ENCODE data around the gene ZNF784. TPM values are rescaled to one million over a fixed set of nuclear protein-coding genes. Genes with fewer than 3 reads are reported as not detected.

The ZNF784 gene
- total and polyA plus RNA-seq, 2 donors (not counting 1 experiment from before 2014, with no cell fraction given), result 1.6 to 5.6 TPM

DNA sequence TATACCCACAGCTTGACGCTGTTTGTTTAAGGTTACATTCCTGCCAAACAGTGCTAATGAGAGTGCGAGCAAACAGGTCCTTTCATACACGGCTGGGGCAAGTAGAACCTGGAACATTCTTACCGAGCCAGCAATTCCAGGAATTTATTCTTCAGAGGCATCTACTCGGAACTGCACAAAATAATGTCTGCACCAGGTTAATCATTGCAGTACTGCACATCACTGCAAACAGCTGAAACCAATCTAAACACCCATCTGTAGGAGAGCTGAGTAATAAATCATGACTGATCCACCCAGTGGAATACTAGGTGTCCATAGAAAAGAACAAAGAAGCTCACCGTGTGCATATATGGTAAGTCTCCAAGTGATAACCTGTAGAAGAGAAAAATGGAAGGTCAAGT lies 42.5 kb downstream of the ZNF784 start:
- Histone ChIP-seq H2AFZ (ENCODE audit: low read length) (no peak overlapping the region), H3K36me3 (ENCODE audit: control insufficient read depth, insufficient read depth, low read length) (peaks cover 4% of the 10 kb centered on the region), H3K4me3 (replicated peaks in 1 of 4; ENCODE audit: control extremely low read depth in 1 of 4, insufficient read depth in 1 of 4, low read depth in 3 of 4, low read length in 4 of 4) (no peak overlapping the region), H3K27me3 (ENCODE audit: control insufficient read depth, insufficient read depth, low read length) (no peaks in the 10 kb centered on the region), H3K4me2 (ENCODE audit: extremely low read depth, insufficient read depth, low read length) (no peak overlapping the region), H3K9ac (ENCODE audit: insufficient read depth, low read length) (no peak overlapping the region), H3K27ac (ENCODE audit: insufficient read depth, low read length) (no peak overlapping the region), H3K9me3 (ENCODE audit: control insufficient read depth, insufficient read depth, low read depth, low read length) (no peaks in the 10 kb centered on the region), H3K79me2 (ENCODE audit: control insufficient read depth, insufficient read depth, low read length) (peaks cover 11% of the 10 kb centered on the region), H4K20me1 (ENCODE audit: control insufficient read depth, extremely low read depth, insufficient read depth, low read length) (no peaks in the 10 kb centered on the region), H3K4me1 (ENCODE audit: control insufficient read depth, extremely low read depth, insufficient read depth, low read length) (peaks cover 9% of the 10 kb centered on the region)
- TF ChIP-seq EZH2 (IDR thresholded peaks at IDR 0.05; ENCODE audit: low read length, missing control alignments), result no peak
- TF ChIP-seq, protein P1, sequence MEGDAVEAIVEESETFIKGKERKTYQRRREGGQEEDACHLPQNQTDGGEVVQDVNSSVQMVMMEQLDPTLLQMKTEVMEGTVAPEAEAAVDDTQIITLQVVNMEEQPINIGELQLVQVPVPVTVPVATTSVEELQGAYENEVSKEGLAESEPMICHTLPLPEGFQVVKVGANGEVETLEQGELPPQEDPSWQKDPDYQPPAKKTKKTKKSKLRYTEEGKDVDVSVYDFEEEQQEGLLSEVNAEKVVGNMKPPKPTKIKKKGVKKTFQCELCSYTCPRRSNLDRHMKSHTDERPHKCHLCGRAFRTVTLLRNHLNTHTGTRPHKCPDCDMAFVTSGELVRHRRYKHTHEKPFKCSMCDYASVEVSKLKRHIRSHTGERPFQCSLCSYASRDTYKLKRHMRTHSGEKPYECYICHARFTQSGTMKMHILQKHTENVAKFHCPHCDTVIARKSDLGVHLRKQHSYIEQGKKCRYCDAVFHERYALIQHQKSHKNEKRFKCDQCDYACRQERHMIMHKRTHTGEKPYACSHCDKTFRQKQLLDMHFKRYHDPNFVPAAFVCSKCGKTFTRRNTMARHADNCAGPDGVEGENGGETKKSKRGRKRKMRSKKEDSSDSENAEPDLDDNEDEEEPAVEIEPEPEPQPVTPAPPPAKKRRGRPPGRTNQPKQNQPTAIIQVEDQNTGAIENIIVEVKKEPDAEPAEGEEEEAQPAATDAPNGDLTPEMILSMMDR (conservative IDR thresholded peaks at IDR 0.05 in 1 of 2, IDR thresholded peaks at IDR 0.05 in 1 of 2; ENCODE audit: low read depth in 1 of 2, low read length in 2 of 2), result no peak
- DNase-seq (ENCODE audit: low read depth in 2 of 2), result no peak

DNA sequence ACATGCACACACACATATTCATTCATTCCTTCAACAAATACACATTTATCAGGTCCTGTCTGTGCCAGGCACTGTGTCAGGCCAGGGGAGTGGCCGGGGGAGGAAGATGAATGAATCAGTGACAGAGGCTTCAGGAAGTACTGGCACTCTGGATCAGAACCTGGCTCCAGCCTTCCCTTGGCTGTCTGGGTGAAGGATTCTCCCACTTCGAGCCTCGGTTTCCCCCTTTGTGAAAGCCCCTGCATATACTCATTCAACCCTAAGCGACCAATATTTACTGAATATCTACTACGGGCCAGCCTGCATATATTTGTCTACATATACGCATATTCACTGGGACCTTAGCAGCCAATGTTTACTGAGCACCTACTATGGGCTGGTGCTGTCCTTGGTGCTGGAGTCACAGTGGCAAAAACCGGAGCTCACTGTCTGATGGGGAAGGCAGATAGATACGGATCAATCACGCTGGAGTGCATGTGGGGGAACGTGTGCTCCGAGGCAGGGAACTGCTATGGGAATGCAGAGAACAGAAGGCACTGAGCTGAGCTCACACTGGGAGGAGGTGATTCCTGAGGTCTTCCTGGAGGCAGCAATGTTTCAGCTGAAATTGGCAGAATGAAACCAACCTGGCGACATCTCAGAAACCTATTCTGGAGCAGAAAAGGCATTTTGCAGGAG lies 43.1 kb downstream of the ZNF784 start:
- Histone ChIP-seq H3K4me2 (ENCODE audit: extremely low read depth, insufficient read depth, low read length) (peak overlapping the region; percentile 97), H3K27ac (ENCODE audit: insufficient read depth, low read length) (peak overlapping the region; percentile 75), H3K4me1 (ENCODE audit: control insufficient read depth, extremely low read depth, insufficient read depth, low read length) (peaks cover 7% of the 10 kb centered on the region), H3K4me3 (replicated peaks in 1 of 4; ENCODE audit: control extremely low read depth in 1 of 4, insufficient read depth in 1 of 4, low read depth in 3 of 4, low read length in 4 of 4) (peak overlapping the region; percentile 59 to 89 (median 87)), H3K9ac (ENCODE audit: insufficient read depth, low read length) (peak overlapping the region; percentile 62), H3K9me3 (ENCODE audit: control insufficient read depth, insufficient read depth, low read depth, low read length) (no peaks in the 10 kb centered on the region), H3K36me3 (ENCODE audit: control insufficient read depth, insufficient read depth, low read length) (peaks cover 4% of the 10 kb centered on the region), H3K79me2 (ENCODE audit: control insufficient read depth, insufficient read depth, low read length) (peaks cover 11% of the 10 kb centered on the region), H2AFZ (ENCODE audit: low read length) (peak overlapping the region; percentile 95), H3K27me3 (ENCODE audit: control insufficient read depth, insufficient read depth, low read length) (no peaks in the 10 kb centered on the region), H4K20me1 (ENCODE audit: control insufficient read depth, extremely low read depth, insufficient read depth, low read length) (no peaks in the 10 kb centered on the region)
- TF ChIP-seq EZH2 (IDR thresholded peaks at IDR 0.05; ENCODE audit: low read length, missing control alignments), result no peak
- TF ChIP-seq, protein P1 (conservative IDR thresholded peaks at IDR 0.05 in 1 of 2, IDR thresholded peaks at IDR 0.05 in 1 of 2; ENCODE audit: low read depth in 1 of 2, low read length in 2 of 2), result no peak
- no peak for DNase-seq (ENCODE audit: low read depth in 2 of 2)

DNA sequence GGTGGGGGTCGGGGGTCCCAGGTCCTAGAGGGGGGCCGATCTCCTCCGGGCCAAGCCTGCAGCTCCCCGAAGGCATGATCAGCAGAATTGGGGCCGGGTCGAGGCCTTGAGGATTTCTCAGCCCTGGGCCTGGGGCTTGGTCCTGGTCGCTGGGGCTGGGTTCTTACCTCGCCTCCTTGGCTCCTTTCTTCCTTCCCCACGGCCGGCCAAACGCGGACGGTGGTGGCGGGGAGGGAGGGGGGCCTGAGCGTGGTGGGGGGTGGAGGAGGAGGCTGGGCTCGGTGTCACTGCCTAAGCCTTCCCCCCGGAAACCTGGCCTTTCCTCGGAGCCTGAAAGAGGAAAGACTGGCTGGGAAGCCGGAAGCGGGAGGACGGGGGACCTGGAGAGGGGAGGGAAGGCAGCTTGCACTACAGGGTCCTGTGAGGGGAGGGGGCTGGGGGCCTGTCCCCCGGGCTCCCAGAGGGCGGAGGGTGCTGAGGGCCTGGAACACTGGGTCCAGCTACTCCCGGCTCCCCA lies 43.7 kb downstream of the ZNF784 start, which contains the start of gene ZNF579:
TSS of gene ZNF579 (minus strand) at position 221 of the 517 bp plus-strand sequence. CDS start 1,209 bp downstream, outside the sequence.
- H2AFZ ChIP-seq (ENCODE audit: low read length), result peak within 1 kb of the TSS; percentile 95

More for the DNA sequence above, 43.7 kb downstream of the ZNF784 start, which contains the start of gene ZNF579:
- Histone ChIP-seq H3K4me1 (ENCODE audit: control insufficient read depth, extremely low read depth, insufficient read depth, low read length) (peaks cover 3% of the 10 kb centered on the region), H3K79me2 (ENCODE audit: control insufficient read depth, insufficient read depth, low read length) (peaks cover 11% of the 10 kb centered on the region), H3K9me3 (ENCODE audit: control insufficient read depth, insufficient read depth, low read depth, low read length) (no peaks in the 10 kb centered on the region), H3K27me3 (ENCODE audit: control insufficient read depth, insufficient read depth, low read length) (no peaks in the 10 kb centered on the region), H3K27ac (ENCODE audit: insufficient read depth, low read length) (peak within 1 kb of the TSS; percentile 75), H3K4me2 (ENCODE audit: extremely low read depth, insufficient read depth, low read length) (peak within 1 kb of the TSS; percentile 97), H4K20me1 (ENCODE audit: control insufficient read depth, extremely low read depth, insufficient read depth, low read length) (no peaks in the 10 kb centered on the region), H3K4me3 (replicated peaks in 1 of 4; ENCODE audit: control extremely low read depth in 1 of 4, insufficient read depth in 1 of 4, low read depth in 3 of 4, low read length in 4 of 4) (peak within 1 kb of the TSS; percentile 77 to 89 (median 87)), H3K9ac (ENCODE audit: insufficient read depth, low read length) (peak within 1 kb of the TSS; percentile 80), H3K36me3 (ENCODE audit: control insufficient read depth, insufficient read depth, low read length) (peaks cover 4% of the 10 kb centered on the region)
- TF ChIP-seq EZH2 (IDR thresholded peaks at IDR 0.05; ENCODE audit: low read length, missing control alignments), result no peak
- TF ChIP-seq, protein P1 (conservative IDR thresholded peaks at IDR 0.05 in 1 of 2, IDR thresholded peaks at IDR 0.05 in 1 of 2; ENCODE audit: low read depth in 1 of 2, low read length in 2 of 2), result no peak
- peak; percentile 89 to 93 for DNase-seq (ENCODE audit: low read depth in 2 of 2)

All from fibroblast of lung (primary cell).